ENCODE measurements around the gene ADGRL3.

ADGRL3 gene

GRCh38 chr4:61603086-61603485 lies 403.0 kb downstream of the ADGRL3 start:
- TF ChIP-seq CTCF (IDR thresholded peaks at IDR 0.05; ENCODE audit: low read depth, low read length) = no peak
- H3K4me3 ChIP-seq (ENCODE audit: low read depth, low read length) = no peak overlapping the region

DNA sequence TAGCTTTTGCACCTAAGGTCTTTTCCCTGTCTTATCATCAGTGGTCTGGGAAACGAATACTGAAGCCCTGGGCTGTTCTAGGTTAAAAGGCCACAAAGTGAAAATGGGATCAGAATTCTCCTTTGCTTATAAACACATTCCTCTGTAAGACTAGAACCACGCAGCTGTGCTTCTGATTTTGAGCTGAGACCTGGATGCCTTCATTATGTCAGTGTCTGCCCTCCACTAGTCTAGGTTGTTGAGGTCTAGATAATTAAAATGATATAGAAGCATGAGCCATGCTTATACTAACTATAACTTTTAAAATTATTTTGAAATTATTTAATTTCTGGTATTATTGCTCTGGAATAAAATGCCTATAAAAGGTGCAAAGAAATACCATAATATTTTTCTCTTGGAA lies 403.9 kb downstream of the ADGRL3 start:
- H3K4me3 ChIP-seq (ENCODE audit: low read depth, low read length) = no peak overlapping the region
- no peak for TF ChIP-seq CTCF (IDR thresholded peaks at IDR 0.05; ENCODE audit: low read depth, low read length)

- TF ChIP-seq CTCF (IDR thresholded peaks at IDR 0.05; ENCODE audit: low read depth, low read length) = no peak
These were observed 405.9 kb downstream of the ADGRL3 start for GRCh38 chr4:61605984-61606383.

GRCh38 chr4:61614231-61614630 lies 414.1 kb downstream of the ADGRL3 start:
- TF ChIP-seq CTCF (IDR thresholded peaks at IDR 0.05; ENCODE audit: low read depth, low read length) = no peak
- H3K4me3 ChIP-seq (ENCODE audit: low read depth, low read length) = no peak overlapping the region

More at GRCh38 chr4:61605984-61606383, 405.9 kb downstream of the ADGRL3 start:
- no peak overlapping the region for H3K4me3 ChIP-seq (ENCODE audit: low read depth, low read length)

DNA sequence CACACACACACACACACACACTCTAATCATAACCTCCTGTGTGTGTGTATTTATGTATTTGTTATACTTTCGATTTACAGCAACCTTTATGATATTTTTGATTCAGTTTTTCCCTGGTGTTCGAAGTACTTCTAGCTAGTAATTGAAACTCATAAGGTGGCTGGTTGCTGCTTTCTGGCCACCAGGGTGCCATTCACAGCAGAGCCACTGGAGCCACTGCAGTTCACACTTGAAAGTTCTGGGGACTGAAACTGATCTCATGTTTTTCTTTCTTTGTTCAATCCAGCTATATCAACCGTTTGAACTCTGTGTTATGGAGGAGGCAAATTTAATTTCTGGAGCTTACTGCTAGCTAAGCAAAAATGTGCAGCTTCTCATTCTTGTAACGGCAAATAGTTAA lies 419.4 kb downstream of the ADGRL3 start:
- H3K4me3 ChIP-seq (ENCODE audit: low read depth, low read length) = no peak overlapping the region
- no peak for TF ChIP-seq CTCF (IDR thresholded peaks at IDR 0.05; ENCODE audit: low read depth, low read length)

DNA sequence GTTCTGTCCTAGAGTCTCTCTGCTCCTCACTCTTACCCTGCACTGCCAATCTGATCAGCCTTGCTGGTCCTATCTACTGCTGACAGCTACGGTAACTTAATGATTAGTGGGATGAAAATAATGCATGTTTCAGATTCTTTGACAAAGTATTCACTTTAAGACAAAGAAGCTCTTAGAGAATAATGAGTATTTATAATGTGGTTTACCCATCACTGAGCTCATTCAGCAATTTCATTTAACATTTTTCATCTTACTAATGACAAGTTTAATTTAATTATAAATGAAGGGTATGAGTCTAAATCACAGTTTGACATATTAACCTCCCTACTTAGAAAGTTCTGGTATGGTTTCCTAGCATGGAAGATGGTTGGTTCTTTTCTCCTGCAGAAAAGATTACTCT lies 428.2 kb downstream of the ADGRL3 start:
- TF ChIP-seq CTCF (IDR thresholded peaks at IDR 0.05; ENCODE audit: low read depth, low read length) = no peak
- no peak overlapping the region for H3K4me3 ChIP-seq (ENCODE audit: low read depth, low read length)

GRCh38 chr4:61628727-61629126 lies 428.6 kb downstream of the ADGRL3 start:
- TF ChIP-seq CTCF (IDR thresholded peaks at IDR 0.05; ENCODE audit: low read depth, low read length) = no peak
- H3K4me3 ChIP-seq (ENCODE audit: low read depth, low read length) = no peak overlapping the region

Data from WI38 (cell line).